OCI-LY3 (cell line): ENCODE data around the gene AHNAK2.

Experiments used
- CTCF ChIP-seq: fragments of 200-600, 300-600 bp; sonication (generic); IDR thresholded peaks from 2 replicates; pipeline ENCODE4 v1.5.1; 2014; ENCODE audit warnings: antibody characterized with exemption, low read length, low read depth
- EZH2phosphoT487 ChIP-seq: fragments of 200-600 bp; shearing (Covaris generic); IDR thresholded peaks from 2 replicates; pipeline ENCODE4 v1.6.1; 2018; ENCODE audit warnings: antibody characterized with exemption, mixed run types, low read depth

- no peak for TF ChIP-seq CTCF
- TF ChIP-seq EZH2phosphoT487: no peak
Observed at GRCh38 chr14:104991896-104992230, 13.7 kb upstream of the AHNAK2 start.
